HFF-Myc (cell line): ENCODE data around the gene FIGNL2.
"Not testable (repeated sequence)": the region's sequence is repeated elsewhere in the genome, so short reads cannot be mapped to it uniquely, and the experiment has no call there.

Source experiments
- DNase-seq: peaks from one replicate; pipeline ENCODE4 v3.0.0-alpha.2; 2011; ENCODE audit warnings: low read depth; ENCODE audit errors: extremely low read depth
- H3K4me3 ChIP-seq: replicated peaks from 2 replicates; pipeline ENCODE4 v1.5.1; 2011; ENCODE audit warnings: low read depth, mild to moderate bottlenecking, control low read depth, low read length
- CTCF ChIP-seq: IDR thresholded peaks from 2 replicates; pipeline ENCODE4 v1.5.1; 2012; ENCODE audit warnings: mild to moderate bottlenecking, low read depth, low read length, control low read depth; ENCODE audit errors: missing control alignments

The FIGNL2 gene

GRCh38 chr12:51886021-51886710, 37.6 kb upstream of the FIGNL2 start:
- no peak overlapping the region for H3K4me3 ChIP-seq
- TF ChIP-seq CTCF = no peak
- DNase-seq = peak; percentile 90

GRCh38 chr12:51885294-51886020, 36.9 kb upstream of the FIGNL2 start:
- not testable (repeated sequence) for DNase-seq, H3K4me3 ChIP-seq

- no peak overlapping the region for H3K4me3 ChIP-seq
- TF ChIP-seq CTCF = no peak
- no peak for DNase-seq
Observed at GRCh38 chr12:51884676-51885229, 36.2 kb upstream of the FIGNL2 start.

- no peak overlapping the region for H3K4me3 ChIP-seq
- no peak for DNase-seq
- TF ChIP-seq CTCF = no peak
Observed at GRCh38 chr12:51883998-51884675, 35.6 kb upstream of the FIGNL2 start.

- no peak for DNase-seq
Observed at GRCh38 chr12:51883295-51883694, 34.8 kb upstream of the FIGNL2 start.

GRCh38 chr12:51879102-51879501, 30.6 kb upstream of the FIGNL2 start:
- TF ChIP-seq CTCF = no peak
- H3K4me3 ChIP-seq = no peak overlapping the region
- no peak for DNase-seq

More at GRCh38 chr12:51883295-51883694, 34.8 kb upstream of the FIGNL2 start:
- no peak overlapping the region for H3K4me3 ChIP-seq
- TF ChIP-seq CTCF = no peak

GRCh38 chr12:51874486-51874885, 26.0 kb upstream of the FIGNL2 start:
- DNase-seq = no peak
- H3K4me3 ChIP-seq = no peak overlapping the region

More at GRCh38 chr12:51874486-51874885, 26.0 kb upstream of the FIGNL2 start:
- TF ChIP-seq CTCF = no peak
